Adipose tissue (tissue), 3 donors: Measurements from ENCODE around the gene JAKMIP1. TPM values are rescaled to one million over a fixed set of nuclear protein-coding genes. Genes with fewer than 3 reads are reported as not detected.

Experiments
- H3K27ac ChIP-seq: one replicate; pipeline ENCODE4 v1.5.1; 2013; ENCODE audit warnings: low read depth, low read length
- WGBS, 3 donors: extraction: QIAGEN DNeasy Blood & Tissue Kit; methylation state at CpG; one replicate each; pipeline ENCODE4 v1.1.7; 2013; 5-methylcytosine and 5-hydroxymethylcytosine counted together
- polyA plus RNA-seq, 3 donors: library from polyadenylated mRNA; stranded (reverse); fragments of 200-250 nt; gene quantifications; one replicate each; pipeline ENCODE4 v1.2.3, GENCODE V29; 2013
- donor health status: healthy with polysubstance abuse.
- donor health status: Bipolar disorder and iron deficiency.
- donor health status: healthy.

The JAKMIP1 gene
- polyA plus RNA-seq, 3 donors = 0.18 to 0.53 (median 0.22) TPM

DNA sequence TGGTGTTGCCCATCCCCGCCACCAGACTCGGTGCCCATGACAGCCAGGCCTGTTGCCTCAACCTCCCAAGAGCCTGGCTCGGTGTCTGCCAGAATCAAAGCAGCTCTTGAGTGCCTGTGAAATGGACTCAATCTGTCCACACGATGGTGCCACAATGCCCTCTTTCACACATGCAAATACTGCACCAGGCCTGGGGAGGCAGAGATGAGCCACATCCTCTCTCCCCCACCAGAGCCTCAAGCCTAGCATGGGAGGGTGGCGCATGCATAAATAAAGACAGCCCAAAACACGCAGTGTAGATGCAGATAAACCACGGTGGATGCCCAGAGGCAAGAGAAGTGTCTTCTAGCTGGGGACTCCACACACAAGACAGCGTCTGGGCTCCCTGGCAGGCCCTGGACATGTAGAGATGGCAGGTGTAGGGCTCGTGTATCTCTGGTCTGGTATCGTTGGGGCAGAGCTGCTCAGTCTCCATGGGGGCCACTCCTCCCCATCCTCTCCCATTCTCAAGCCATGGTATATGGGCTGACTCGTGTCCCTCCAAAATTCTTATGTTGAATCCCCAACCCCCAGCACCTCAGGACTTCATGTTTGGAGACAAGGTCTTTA, 65.6 kb downstream of the JAKMIP1 start:
- H3K27ac ChIP-seq = no peak overlapping the region
- WGBS, 3 donors = 75 to 84% (median 76%) methylated on average over 11 of the region's 11 CpGs

- 68 to 84% (median 80%) methylated on average over 2 of the region's 2 CpGs for WGBS, 3 donors
- H3K27ac ChIP-seq = no peak overlapping the region
These were observed 67.6 kb downstream of the JAKMIP1 start for GRCh38 chr4:6132716-6133115.

GRCh38 chr4:6128221-6128850, 72.0 kb downstream of the JAKMIP1 start:
- H3K27ac ChIP-seq = no peak overlapping the region
- 53 to 82% (median 72%) methylated on average over 11 of the region's 11 CpGs for WGBS, 3 donors

GRCh38 chr4:6126971-6127745, 73.2 kb downstream of the JAKMIP1 start:
- 76 to 81% (median 79%) methylated on average over 20 of the region's 20 CpGs for WGBS, 3 donors

DNA sequence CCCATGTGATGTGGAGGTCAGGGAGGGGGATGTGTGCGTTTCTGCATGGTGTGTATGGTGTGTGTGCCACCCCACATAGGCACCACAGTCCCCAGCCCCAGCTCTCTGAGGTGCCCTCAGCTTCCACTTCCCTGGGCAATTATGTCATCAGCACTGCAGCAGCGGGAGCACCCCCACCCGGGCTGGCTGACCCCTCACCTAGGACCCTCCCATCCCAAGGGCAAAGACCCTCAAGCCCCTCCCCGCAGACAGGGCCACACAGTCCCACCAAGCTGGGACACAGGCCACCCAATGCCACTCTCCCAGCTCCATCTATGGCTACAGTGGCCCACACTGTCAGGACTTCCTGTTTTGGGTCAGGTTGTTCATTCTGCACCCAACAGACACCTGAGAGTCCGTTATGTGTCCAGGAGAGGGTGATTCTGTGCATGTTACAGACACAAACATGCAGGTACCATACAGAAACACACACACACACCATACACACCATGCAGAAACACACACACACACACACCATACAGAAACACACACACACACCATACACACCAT, 75.2 kb downstream of the JAKMIP1 start:
- H3K27ac ChIP-seq = no peak overlapping the region
- WGBS, 3 donors = 60 to 75% (median 68%) methylated on average over 5 of the region's 5 CpGs

More at GRCh38 chr4:6126971-6127745, 73.2 kb downstream of the JAKMIP1 start:
- no peak overlapping the region for H3K27ac ChIP-seq

GRCh38 chr4:6124386-6125102, 75.8 kb downstream of the JAKMIP1 start:
- H3K27ac ChIP-seq = no peak overlapping the region
- 86 to 95% (median 94%) methylated on average over 6 of the region's 6 CpGs for WGBS, 3 donors

GRCh38 chr4:6123976-6124375, 76.4 kb downstream of the JAKMIP1 start:
- H3K27ac ChIP-seq = no peak overlapping the region
- WGBS, 3 donors = 92 to 95% (median 93%) methylated on average over 13 of the region's 13 CpGs

- H3K27ac ChIP-seq = no peak overlapping the region
- 71 to 82% (median 78%) methylated on average over 2 of the region's 2 CpGs for WGBS, 3 donors
These were observed 76.8 kb downstream of the JAKMIP1 start for GRCh38 chr4:6123541-6123940.

GRCh38 chr4:6123116-6123515, 77.2 kb downstream of the JAKMIP1 start:
- WGBS, 3 donors = 72 to 82% (median 73%) methylated on average over 7 of the region's 7 CpGs
- H3K27ac ChIP-seq = no peak overlapping the region

- 43 to 76% (median 76%) methylated on average over 6 of the region's 6 CpGs for WGBS, 3 donors
- H3K27ac ChIP-seq = no peak overlapping the region
These were observed 77.9 kb downstream of the JAKMIP1 start for GRCh38 chr4:6122496-6122895.

- whole genome bisulfite sequencing, 3 donors = 82 to 92% (median 88%) methylated on average over 12 of the region's 12 CpGs
- H3K27ac ChIP-seq = no peak overlapping the region
These were observed 78.4 kb downstream of the JAKMIP1 start for GRCh38 chr4:6121941-6122340.

- WGBS, 3 donors = 83 to 88% (median 88%) methylated on average over 18 of the region's 18 CpGs
- H3K27ac ChIP-seq = no peak overlapping the region
These were observed 79.0 kb downstream of the JAKMIP1 start for GRCh38 chr4:6121276-6121850.

- 53 to 73% (median 62%) methylated on average over 6 of the region's 6 CpGs for WGBS, 3 donors
These were observed 80.0 kb downstream of the JAKMIP1 start for GRCh38 chr4:6120361-6120760.

GRCh38 chr4:6119507-6120020, 80.8 kb downstream of the JAKMIP1 start:
- 53 to 61% (median 55%) methylated on average over 5 of the region's 5 CpGs for WGBS, 3 donors
- no peak overlapping the region for H3K27ac ChIP-seq

More at GRCh38 chr4:6120361-6120760, 80.0 kb downstream of the JAKMIP1 start:
- no peak overlapping the region for H3K27ac ChIP-seq

GRCh38 chr4:6118201-6118600, 82.1 kb downstream of the JAKMIP1 start:
- WGBS, 3 donors = 69 to 86% (median 74%) methylated on average over 6 to 7 of the region's 7 CpGs
- no peak overlapping the region for H3K27ac ChIP-seq

DNA sequence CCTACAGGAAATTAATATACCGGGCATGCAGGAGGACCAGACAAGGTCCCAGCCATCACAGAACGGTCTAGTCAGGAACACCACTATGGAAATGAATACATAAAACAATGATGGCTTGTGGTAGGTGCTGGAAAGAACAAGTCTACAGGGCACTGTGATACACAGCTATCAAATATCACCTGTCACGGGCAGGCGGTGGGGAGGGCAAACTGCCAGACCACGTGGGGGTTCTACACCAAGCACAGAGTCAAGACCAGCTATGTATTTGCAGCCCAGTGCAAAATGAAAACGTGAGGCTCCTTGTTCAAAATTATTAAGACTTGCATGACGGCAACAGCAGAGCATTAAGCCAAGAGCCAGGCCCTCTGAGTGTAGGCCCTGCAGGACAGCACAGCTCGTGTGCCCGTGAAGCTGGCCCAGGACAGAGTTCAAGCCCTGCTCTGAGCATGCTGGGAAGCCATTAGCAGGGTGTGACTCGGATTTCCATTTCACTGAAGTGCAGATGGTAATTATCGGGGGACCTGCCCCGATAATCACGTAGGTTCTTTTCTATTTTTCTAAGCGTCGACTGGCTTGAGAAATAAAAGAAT, 83.6 kb downstream of the JAKMIP1 start:
- H3K27ac ChIP-seq = no peak overlapping the region
- WGBS, 3 donors = 23 to 35% (median 32%) methylated on average over 15 of the region's 15 CpGs

DNA sequence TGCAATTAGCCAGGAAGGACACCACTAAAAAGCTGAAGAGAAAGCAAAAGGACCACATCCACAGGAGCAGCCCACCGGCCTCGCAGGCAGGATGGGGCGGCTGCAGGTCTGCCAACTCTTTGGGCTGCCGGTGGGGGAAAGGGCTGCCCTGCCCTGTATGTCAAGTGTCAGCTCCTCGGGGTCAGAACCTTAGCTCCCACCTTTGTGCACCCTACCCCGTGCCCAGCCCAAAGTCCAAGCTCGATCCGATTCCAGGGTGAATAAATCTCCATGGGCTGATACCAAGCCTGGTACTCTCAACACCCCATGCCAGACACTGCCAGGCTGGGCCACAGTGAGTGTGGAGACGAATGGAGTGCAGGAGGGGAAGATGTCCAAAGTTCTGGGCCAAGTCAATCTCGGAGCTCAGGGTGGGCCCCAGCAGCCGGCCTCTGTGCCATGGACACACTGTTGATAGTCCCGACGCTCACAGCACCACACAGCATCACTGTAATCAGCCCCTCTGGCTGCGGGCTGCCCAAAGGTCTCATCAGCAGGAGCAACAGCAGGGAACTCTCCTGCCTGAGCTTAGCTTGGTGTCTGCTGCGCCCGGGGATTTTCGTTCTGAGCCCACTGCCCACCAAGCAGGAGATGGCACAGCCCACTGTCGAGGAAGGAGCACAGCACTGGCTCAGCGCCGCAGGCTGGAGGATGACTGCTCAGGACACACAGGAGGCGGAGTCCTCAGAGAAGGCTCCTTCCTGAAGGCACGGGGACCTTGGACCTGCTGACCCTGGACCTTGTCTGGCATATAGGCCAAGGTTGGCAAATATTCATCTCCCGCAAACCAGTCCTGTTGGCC, 84.4 kb downstream of the JAKMIP1 start:
- no peak overlapping the region for H3K27ac ChIP-seq
- WGBS, 3 donors = 64 to 79% (median 73%) methylated on average over 23 of the region's 23 CpGs
